ENCODE data around the gene DOCK4. TPM values are rescaled to one million over a fixed set of nuclear protein-coding genes. Genes with fewer than 3 reads are reported as not detected.

DOCK4 gene
- total RNA-seq, 4 donors from 2014 or later: 8.2 to 9.0 (median 8.6) TPM

GRCh38 chr7:112112822-112113255, 93.4 kb downstream of the DOCK4 start:
- intact Hi-C loops (cut with DNase I; ENCODE audit: low total_unique reads): no loop called here
- WGBS, 2 donors: 9 to 12% methylated on average over 5 of the region's 5 CpGs
- peak in 1 of 2 donors; percentile 61 for DNase-seq (ENCODE audit: low spot score in 2 of 2)
- no peak for TF ChIP-seq POLR2A (IDR thresholded peaks at IDR 0.05)
- H3K4me3 ChIP-seq (ENCODE audit: low read depth, poor library complexity, severe bottlenecking): no peak overlapping the region

GRCh38 chr7:112110651-112111050, 95.5 kb downstream of the DOCK4 start:
- DNase-seq (ENCODE audit: low spot score in 2 of 2): no peak
- intact Hi-C loops (cut with DNase I; ENCODE audit: low total_unique reads): no loop called here
- H3K4me3 ChIP-seq (ENCODE audit: low read depth, poor library complexity, severe bottlenecking): no peak overlapping the region
- TF ChIP-seq CTCF (IDR thresholded peaks at IDR 0.05): no peak
- TF ChIP-seq POLR2A (IDR thresholded peaks at IDR 0.05): no peak
- WGBS, 2 donors: 97 to 100% methylated on average over 7 of the region's 7 CpGs

- H3K4me3 ChIP-seq (ENCODE audit: low read depth, poor library complexity, severe bottlenecking): no peak overlapping the region
- 65 to 76% methylated on average over 2 of the region's 2 CpGs for WGBS, 2 donors
- TF ChIP-seq POLR2A (IDR thresholded peaks at IDR 0.05) (no peak), CTCF (IDR thresholded peaks at IDR 0.05) (no peak)
- no peak for DNase-seq (ENCODE audit: low spot score in 2 of 2)
- intact Hi-C loops (cut with DNase I; ENCODE audit: low total_unique reads): no loop called here
Measured at GRCh38 chr7:112110175-112110574, 96.0 kb downstream of the DOCK4 start.

GRCh38 chr7:112108981-112109380, 97.2 kb downstream of the DOCK4 start:
- 50 to 56% methylated on average over 2 of the region's 2 CpGs for WGBS, 2 donors
- DNase-seq (ENCODE audit: low spot score in 2 of 2): no peak
- intact Hi-C loops (cut with DNase I; ENCODE audit: low total_unique reads): no loop called here
- no peak overlapping the region for H3K4me3 ChIP-seq (ENCODE audit: low read depth, poor library complexity, severe bottlenecking)
- TF ChIP-seq CTCF (IDR thresholded peaks at IDR 0.05) (no peak), POLR2A (IDR thresholded peaks at IDR 0.05) (no peak)

- TF ChIP-seq POLR2A (IDR thresholded peaks at IDR 0.05) (no peak), CTCF (IDR thresholded peaks at IDR 0.05) (no peak)
- no peak for DNase-seq (ENCODE audit: low spot score in 2 of 2)
- intact Hi-C loops (cut with DNase I; ENCODE audit: low total_unique reads): no loop called here
- 78 to 80% methylated on average over 8 of the region's 8 CpGs for WGBS, 2 donors
- no peak overlapping the region for H3K4me3 ChIP-seq (ENCODE audit: low read depth, poor library complexity, severe bottlenecking)
Measured at GRCh38 chr7:112105584-112106530, 100.3 kb downstream of the DOCK4 start.

GRCh38 chr7:112104120-112104519, 102.1 kb downstream of the DOCK4 start:
- intact Hi-C loops (cut with DNase I; ENCODE audit: low total_unique reads): no loop called here
- DNase-seq (ENCODE audit: low spot score in 2 of 2): no peak
- no peak for TF ChIP-seq POLR2A (IDR thresholded peaks at IDR 0.05)
- no peak for TF ChIP-seq CTCF (IDR thresholded peaks at IDR 0.05)
- 51 to 54% methylated on average over 2 of the region's 2 CpGs for WGBS, 2 donors
- H3K4me3 ChIP-seq (ENCODE audit: low read depth, poor library complexity, severe bottlenecking): no peak overlapping the region
